Activated T-cell treated with anti-CD3 and anti-CD28 coated beads, Interleukin-2, amount 50 U/mL, for 48 hours (primary cell): ENCODE data around the gene SLC7A9.
"Not testable (repeated sequence)": the region's sequence is repeated elsewhere in the genome, so short reads cannot be mapped to it uniquely, and the experiment has no call there.

ENCODE experiments used
- DNase-seq, 2 experiments: peaks; one replicate each; pipeline ENCODE4 v3.0.0-alpha.2; 2020

Gene SLC7A9

DNA sequence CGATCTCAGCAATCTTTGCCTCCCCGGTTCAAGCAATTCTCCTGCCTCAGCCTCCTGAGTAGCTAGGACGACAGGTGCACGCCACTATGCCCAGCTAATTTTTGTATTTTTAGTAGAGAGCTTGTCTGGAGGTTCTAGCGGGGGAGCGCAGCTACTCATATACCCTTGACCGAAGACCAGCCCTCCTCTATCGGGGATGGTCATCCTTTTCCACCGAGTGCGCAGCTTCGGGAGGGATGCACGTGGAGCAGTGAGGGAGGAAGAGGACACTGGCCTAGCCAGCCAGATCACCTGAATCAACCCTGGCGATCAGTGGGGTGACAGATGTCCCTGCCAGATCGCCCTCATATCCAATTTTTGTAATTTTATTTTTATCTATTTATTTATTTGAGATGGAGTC, 6.8 kb downstream of the SLC7A9 start:
- DNase-seq, result no peak

DNA sequence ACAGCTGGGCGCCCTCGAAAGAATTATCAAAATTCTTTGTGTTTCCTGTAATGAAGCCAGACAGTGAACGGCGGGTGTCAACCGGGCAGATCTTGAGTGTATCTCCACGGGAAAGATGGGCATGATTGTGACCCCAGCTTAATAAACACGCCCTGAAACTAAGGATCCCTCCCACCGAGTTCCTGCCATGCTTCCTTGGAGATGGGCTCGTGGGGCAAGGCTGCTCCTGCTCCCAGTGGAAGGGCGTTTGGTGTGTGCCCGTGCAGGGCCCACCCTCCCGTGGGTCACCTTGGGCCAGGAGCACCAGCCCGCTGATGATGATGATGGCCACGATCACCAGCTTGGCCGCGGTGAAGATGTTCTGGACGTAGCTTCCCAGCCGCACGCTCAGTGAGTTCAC, 7.4 kb downstream of the SLC7A9 start:
- DNase-seq, result no peak

DNA sequence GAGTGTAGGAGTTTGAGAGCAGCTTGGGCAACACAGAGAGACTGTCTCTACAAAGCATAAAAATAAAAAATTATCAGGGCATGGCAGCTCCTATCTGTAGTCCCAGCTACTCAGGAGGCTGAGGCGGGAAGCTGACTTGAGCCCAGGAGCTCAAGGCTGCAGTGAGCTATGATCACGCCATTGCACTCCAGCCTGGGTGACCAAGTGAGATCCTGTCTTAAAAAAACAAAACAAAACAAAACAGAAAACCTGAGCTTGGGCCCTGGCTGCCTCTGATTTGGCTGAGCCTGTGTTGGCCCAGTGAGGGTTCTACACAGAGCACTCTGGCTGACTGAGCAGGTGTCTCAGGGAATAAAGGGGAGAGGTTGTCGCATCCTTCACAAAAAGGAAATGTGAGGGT, 8.0 kb downstream of the SLC7A9 start:
- no peak for DNase-seq

DNA sequence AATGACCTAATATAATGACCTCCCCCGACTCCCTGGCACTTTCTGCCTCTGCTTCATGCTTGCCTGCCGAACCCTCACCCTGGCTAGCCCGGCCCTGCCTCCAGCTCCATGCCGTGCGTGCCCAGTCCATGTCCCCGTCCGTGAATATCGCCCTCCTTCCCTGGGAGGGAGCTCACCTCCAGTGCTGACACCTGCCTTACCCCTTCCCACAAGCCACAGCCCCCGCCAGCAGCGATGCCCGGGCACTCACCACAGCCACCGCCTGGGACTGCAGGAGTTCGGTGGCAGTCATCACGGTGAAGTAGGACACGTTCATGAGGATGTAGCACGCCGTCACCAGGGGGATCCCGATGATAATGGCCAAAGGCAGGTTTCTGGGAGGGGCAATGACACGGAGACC, 10.0 kb downstream of the SLC7A9 start:
- no peak for DNase-seq

DNA sequence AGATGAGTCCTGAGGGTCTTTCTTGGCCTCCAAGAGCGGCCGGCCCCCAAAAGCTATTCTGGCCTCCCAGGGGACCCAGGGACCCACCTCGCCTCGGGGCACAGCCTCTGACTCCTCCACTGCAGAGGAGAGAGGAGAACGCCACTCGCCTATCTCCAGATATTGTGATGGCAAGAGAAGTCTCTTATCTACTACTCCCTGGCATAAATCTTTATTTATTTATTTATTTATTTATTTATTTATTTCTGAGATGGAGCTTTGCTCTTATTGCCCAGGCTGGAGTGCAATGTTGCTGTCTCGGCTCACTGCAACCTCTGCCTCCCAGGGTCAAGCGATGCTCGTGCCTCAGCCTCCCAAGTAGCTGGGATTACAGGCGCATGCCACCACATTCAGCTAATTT, 11.0 kb downstream of the SLC7A9 start:
- no peak for DNase-seq

DNA sequence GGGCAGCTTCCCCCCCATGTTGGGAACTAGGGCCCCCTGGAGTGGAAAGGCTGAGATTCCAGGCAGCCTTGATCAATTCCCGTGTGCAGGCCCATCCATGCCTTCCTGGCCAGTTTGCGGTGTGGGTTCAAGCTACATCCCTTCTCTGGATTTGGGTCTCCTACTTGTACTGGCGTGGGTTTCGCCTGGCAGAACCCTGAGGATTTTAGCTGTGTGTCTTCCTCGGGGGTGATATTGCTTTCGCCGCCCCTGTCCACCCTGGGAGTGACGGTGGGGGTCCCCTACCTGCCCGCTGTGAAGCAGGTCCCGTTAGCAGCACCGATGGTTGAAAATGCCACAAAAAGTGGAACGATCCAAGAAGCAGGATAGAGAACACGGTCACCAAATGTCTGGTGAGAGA, 11.4 kb downstream of the SLC7A9 start:
- no peak for DNase-seq

DNA sequence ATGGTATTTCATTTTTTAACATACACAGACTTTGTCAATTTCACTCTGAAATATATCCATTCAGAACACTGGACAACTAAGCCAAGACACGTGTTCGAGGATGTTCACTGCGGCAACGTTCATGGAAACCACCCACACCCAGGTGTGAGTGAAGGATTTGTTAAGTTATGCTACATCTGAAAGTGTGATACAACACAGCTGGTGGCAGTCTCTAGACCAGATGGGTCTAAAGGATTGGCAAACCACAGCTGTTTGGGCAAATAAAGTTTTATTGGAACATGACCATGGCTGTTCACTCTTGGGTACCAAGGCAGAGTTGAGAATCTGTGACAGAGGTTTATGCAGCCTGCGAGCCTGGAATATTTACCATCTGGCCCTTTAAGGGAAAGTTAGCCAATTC, 12.0 kb downstream of the SLC7A9 start:
- no peak for DNase-seq

DNA sequence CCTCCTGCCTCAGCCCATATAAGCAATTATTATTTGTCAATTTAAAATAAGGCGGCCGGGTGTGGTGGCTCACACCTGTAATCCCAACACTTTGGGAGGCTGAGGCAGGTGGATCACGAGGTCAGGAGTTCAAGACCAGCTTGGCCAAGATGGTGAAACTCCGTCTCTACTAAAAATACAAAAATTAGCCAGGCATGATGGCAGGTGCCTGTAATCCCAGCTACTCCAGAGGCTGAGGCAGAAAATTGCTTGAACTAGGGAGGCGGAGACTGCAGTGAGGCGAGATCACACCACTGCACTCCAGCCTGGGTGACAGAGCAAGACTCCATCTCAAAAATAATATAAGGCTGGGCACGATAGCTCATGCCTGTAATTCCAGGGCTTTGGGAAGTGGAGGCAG, 12.7 kb downstream of the SLC7A9 start:
- not testable (repeated sequence) for DNase-seq

DNA sequence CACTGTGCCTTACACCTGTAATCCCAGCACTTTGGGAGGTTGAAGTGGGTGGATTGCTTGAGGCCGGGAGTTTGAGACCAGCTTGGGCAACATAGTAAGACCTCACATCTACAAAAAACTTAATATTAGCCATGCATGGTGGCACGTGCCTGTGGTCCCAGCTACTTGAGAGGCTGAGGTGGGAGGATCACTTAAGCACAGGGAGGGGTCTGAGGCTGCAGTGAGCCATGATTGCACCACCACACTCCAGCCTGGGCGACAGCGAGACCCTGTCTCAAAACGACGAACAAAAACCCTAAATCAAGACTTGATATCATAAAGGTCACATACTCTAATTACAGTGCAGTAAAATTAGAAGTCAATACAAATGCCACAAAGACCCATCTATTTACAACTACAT, 17.4 kb downstream of the SLC7A9 start:
- no peak for DNase-seq

DNA sequence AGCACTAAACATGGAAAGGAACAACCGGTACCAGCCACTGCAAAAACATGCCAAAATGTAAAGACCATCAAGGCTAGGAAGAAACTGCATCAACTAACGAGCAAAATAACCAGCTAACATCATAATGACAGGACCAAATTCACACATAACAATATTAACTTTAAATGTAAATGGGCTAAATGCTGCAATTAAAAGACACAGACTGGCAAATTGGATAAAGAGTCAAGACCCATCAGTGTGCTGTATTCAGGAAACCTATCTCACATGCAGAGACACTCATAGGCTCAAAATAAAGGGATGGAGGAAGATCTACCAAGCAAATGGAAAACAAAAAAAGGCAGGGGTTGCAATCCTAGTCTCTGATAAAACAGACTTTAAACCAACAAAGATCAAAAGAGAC, 21.5 kb downstream of the SLC7A9 start:
- DNase-seq, result not testable (repeated sequence)

DNA sequence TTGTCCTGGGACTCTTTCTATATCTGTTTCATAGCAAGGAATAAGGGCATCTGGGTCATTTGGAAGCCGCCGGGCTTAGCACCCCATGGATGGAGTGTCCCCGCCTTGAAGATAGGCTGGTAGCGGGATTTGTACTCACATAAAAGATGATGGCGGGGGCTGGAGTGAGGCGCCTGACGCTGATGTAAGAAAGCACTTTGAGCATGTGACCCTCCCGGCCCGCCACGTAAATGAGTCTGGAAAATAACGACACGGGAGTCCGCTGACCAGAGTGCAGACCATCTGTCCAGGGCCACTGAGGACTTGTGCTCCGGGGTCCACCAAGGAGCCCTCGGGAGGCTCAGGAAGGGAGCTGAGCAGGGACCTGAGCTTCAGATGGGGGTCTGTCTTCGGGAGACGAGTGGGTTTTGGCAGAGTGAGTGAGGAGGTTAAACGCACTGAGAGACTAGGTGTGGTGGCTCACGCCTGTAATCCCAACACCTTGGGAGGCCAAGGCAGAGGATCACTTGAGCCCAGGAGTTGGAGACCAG, 25.8 kb downstream of the SLC7A9 start:
- no peak for DNase-seq

DNA sequence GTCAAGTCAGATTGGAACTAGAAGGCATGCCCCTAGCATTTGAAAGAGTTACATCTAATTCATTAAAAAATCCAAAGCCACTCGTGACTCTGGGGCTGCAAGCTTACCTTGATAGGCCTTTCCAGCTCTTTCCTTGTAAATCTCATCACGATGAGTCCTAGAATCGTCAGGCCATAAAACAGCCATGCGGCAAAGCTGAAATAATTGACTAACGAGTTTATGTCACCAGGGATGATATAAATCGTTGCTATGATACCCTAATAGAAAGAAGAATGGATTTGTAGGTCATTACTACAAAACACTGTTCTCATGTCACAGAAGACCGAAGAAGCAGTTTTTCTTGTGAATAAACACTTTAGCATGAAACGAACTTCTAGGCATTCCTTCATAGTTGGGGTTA, 27.5 kb downstream of the SLC7A9 start:
- no peak for DNase-seq

DNA sequence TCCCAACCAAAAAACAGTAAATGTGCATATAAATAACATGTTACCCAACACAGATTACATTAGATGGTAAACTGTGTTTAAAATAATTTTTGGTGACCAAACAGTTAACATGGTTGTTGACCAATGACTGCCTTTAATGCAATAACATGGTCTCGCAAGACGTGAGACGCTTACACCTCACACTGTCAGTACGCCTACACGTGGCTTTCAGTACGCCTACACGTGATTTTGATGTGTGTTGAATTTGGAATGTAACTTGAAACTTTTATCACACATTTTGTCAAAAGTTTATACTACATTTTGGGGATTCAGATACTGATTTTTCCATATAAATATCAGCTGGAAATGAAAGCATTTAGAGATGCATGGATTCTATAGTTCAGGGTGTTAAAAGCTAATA, 32.0 kb downstream of the SLC7A9 start:
- DNase-seq, result no peak

DNA sequence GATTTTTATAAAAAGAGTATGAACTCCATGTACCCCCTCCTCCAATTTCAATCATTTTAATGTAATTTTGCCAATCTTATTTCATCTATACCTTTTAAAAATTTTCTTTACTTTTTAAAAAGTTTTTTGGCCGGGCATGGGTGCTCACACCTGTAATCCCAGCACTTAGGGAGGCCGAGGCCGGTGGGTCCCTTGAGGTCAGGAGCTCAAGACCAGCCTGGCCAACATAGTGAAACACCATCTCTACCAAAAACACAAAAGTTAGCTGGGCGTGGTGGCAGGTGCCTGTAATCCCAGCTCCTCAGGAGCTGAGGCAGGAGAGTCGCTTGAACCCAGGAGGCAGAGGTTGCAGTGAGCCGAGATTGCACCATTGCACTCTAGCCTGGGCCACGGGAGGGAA, 36.2 kb downstream of the SLC7A9 start:
- not testable (repeated sequence) for DNase-seq

DNA sequence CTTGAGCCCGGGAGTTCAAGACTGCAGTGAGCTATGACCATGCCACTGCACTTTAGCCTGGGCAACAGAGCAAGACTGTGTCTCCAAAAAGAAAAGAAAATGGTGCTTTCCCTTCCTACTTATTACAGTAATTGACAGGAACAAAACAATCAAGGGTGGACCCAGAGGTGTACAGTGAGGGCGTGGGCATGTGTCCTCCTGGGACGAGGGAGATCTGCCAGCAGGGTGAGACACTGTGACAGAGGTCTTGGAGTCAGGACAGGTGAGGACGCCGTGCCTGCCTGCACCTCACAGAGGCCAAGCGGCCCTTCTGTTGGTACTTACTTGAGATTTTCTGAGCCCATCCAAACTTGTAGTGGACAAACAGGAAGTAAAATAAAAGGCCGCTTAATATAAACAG, 36.7 kb downstream of the SLC7A9 start:
- DNase-seq, result not testable (repeated sequence)

DNA sequence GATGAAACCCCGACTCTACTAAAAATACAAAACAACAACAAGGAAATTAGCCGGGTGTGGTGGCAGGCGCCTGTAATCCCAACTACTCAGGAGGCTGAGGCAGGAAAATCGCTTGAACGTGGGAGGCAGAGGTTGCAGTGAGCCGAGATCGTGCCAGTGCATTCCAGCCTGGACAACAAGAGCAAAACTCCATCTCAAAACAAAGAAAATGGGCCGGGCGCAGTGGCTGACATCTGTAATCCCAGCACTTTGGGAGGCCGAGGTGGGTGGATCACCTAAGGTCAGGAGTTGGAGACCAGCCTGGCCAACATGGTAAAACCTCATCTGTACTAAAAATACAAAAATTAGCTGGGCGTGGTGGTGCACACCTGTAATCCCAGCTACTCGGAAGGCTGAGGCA, 37.5 kb downstream of the SLC7A9 start:
- DNase-seq, result not testable (repeated sequence)

DNA sequence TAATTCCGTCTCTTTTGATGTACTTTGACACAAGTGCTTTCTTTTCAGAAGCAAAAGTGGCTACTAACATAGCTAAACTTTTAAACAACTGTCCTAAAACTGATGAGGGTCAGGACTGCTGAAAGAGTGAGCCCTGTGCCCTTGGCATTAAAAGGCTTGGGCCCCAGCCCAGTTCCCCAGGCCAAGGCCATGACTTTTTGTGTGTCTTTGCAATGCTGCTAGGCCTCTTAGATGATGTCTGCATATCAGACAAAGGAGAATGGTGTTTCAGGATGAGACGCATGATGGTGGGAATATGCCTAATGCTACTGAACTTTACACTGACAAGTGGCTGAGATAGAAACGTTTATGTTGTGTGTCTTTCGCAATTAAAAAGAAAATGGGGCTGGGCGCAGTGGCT, 38.0 kb downstream of the SLC7A9 start:
- DNase-seq, result no peak

DNA sequence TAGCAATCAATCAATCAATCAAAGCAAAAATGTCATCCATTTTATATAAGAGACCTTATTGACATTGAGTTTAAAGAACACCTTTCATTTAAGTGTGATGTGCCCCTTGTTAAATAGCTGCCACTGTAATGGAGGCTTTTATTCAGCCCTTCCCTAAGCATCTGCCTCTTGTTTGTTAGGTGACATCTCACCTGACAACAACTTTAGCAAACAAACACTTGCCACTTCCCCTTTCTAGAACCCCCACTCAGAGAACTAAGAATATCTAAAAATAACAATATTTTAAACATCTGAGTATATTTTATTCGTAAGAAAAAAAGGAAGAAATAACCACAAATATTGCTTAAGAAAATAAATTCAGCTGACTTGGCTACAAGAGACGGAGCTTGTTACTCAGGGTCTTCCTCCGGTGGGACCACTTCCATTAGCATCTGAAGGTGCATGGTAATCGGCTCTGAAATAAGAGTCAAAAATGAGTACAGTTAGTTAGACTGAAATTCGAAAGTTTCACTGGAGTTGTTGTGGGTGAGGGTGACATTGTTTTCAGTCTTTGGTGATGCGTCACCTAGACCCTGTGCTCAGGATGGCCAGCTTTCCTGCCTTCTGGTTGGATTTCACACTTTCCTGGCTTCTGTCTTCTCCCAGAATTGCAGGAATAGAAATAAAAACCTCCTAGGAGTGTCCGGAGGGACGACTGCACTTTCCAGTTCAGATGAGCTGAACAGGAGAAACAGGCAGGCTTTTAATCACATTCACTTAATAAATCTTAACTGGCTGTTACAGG, 39.1 kb downstream of the SLC7A9 start:
- no peak for DNase-seq

DNA sequence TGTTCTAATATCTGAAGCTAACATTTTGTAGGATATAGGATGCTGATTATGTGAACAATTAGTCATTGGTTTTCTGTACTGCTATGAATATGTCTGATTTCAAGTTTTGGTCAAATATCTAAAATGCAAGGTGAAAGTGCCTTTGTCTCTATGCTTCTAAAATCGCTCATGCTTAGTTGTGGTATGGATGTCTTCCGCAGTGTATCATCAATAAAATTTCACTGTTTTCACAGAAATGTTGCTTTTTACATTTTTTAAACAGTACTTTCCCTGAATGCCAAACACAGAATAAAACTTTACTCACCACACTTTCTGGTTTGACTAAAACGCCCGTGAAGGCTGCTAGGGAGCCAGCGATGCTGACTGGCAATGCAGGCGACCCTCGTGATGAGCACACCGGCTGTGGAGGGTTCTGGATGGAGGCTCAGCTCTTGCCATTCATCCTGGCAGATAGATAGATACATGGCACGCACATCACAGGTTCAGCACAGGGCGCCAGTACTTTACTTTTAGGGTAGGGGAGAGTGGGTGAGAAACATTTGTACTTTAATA, 40.1 kb downstream of the SLC7A9 start:
- DNase-seq, result no peak

DNA sequence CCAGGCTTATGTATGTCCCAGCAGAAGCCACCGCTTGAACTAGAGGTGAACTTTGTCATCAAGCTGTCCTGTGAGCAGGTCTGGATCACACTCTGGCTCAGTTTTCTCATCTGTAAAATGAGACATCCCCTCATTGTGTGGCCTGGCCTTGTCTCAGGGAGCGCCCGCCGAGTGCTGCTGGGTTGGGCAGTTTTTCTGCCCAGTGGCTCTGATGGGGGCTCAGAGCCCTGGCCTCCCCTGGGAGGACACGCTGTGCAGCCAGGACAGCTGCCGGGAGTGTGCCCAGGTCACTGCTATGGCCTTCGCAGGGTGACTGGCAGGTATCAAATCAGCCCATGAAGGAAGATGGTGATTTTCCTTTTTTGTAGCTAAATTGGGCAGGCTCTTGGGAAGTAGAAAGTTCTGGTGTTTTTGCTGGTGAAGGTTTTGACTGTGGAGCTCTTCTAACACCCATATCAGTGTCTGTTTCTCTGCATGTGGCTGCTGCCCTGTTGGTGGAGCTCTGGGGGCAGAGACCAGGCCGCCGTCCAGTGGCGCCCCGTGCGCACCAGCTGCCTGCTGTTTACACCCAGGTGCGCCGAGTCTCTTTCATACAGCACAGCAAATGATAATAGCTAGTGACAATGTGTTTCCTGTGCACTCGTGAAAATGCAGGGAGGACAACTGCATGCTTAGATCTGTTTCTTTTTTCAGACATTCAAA, 40.8 kb downstream of the SLC7A9 start:
- DNase-seq, result no peak

DNA sequence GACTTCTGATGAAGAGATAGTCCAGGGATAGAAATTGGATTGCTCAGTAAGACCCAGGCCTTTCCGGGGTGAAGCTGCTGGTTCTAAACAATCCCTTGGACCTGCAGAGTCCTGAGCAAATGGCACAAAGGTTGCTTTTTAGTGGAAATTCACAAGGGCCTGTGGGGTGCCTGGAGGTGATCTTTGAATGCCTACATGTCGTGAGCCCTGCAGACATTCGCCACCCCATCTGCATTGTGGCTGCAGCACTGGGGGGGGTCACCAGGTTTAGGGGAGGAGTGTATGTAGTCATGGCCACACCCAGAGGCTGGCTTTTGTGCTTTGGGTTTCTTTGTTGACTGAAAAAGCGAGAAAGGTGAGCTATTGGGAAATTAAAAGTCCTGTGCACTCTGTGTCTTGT, 41.4 kb downstream of the SLC7A9 start:
- DNase-seq, result no peak

DNA sequence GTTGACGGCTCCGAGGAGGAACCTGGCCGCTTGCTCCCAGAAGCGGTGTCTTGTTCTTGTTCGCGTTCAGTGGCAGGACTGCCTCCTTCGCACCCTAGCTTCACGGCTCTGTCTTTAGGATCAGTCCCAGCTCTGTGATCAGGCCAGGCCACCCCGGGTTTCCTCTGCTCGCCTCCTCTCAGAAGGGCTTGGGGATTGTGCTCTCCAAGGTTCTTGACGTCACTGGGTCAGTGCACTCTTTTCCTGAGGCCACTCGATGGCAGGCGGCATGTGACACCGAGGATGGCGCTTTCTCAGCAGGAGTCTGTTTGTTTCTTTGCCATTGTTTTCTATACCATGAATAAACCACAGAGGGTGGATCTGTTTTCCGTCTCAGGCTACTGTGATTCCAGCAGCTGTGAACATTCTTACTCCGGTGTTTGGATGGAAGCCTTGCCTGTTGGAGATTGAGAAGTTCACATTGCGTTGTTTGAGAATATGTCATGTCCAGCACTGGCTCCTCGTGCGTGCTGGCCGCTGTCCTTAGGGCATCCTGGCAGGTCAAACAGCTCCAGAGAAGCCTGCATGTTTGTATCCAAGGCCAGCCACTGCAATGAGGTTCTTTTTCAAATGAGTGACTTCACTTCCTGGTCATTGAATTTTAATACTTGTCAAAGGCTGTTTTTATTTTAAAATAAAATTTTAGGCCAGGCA, 44.5 kb downstream of the SLC7A9 start:
- no peak for DNase-seq

DNA sequence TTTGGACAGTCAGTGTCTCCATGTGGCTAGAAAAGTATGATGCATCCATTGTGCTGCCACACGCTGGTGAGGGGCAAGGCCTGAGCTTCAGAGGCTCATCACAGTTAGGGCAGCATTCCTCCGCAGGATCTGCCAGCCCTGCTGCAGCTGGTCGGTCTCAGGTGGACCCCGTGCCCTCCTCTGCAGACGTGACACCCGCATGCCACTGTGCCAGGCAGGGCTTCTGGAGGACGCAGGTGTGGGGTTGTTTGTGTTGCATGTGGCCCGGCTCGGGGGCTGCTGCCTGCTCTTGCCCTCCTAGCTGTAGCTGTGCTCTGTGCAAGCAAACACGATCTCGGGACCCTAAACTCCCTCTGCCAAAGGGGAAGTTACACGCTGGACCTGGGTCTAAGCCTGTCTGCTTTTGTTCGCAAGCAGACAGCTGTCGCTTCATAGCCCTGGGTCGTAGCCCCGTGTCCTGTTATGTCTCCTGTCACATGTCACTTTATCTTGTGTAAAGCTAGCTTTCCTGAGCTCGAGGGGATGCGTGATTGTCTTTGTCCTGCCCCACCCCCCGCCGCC, 45.3 kb downstream of the SLC7A9 start:
- no peak for DNase-seq
